AG10803 (cell line): ENCODE results near the gene JMJD8.
A peak's percentile ranks its signal among the peaks of the same experiment; 100 is the strongest.

Experiments used
- DNase-seq: peaks from one replicate; pipeline ENCODE4 v3.0.0; 2010; ENCODE audit warnings: low read depth
- H3K4me3 ChIP-seq: 2 replicates; pipeline ENCODE4 v1.5.1; 2011; ENCODE audit warnings: mild to moderate bottlenecking, low read length, control low read depth
- TF ChIP-seq, protein P1 (sequence below): conservative IDR thresholded peaks from 2 replicates; pipeline ENCODE4 v1.5.1; 2011; ENCODE audit warnings: mild to moderate bottlenecking, low read length, control low read depth, inconsistent platforms

Gene JMJD8

DNA sequence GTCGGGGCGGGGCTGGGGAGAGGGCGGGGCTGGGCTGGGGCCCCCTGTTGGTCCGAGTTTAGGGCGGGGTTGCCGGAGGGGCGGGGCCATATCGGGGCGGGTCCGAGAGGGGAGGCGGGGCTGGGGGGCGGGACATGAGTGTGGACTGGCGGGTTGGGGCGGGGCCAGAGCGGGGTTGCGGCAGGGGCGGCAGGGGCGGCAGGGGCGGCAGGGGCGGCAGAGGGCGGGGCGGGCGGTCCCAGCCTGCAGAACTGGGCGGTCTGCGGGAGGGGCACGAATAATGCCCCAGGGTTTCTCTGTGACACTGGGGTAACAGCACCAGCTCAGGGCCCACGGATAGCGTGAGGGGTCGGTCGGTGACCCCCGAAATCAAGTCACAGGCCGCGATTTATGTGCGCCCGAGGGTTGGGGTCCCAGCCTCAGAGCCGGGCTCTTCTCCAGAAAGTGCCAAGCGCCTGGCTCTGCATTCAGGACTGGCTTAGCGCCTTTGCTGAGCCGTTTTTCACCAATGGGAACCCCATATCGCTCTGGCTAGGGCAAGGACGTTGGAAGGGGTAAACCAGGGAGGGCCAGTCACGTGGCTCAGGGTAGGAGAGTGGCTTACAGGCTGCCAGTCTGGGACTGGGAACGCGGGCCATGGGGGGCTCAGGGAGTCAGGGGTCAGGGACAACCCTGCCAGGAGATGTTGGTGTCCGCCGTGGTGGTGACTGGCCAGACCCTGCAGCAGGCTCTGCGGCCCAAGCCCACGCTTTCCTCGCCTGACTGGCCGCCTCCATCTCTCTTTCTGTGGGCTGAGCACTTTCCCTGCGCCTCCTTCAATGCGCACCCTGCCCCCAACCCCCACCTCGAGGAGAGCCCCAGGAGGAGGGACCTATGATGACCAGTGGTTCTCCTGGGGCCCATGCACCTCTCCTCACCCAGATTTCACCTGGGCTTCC is 46.8 kb downstream of the JMJD8 start:
- peak; percentile 86 for DNase-seq
- TF ChIP-seq, protein P1, sequence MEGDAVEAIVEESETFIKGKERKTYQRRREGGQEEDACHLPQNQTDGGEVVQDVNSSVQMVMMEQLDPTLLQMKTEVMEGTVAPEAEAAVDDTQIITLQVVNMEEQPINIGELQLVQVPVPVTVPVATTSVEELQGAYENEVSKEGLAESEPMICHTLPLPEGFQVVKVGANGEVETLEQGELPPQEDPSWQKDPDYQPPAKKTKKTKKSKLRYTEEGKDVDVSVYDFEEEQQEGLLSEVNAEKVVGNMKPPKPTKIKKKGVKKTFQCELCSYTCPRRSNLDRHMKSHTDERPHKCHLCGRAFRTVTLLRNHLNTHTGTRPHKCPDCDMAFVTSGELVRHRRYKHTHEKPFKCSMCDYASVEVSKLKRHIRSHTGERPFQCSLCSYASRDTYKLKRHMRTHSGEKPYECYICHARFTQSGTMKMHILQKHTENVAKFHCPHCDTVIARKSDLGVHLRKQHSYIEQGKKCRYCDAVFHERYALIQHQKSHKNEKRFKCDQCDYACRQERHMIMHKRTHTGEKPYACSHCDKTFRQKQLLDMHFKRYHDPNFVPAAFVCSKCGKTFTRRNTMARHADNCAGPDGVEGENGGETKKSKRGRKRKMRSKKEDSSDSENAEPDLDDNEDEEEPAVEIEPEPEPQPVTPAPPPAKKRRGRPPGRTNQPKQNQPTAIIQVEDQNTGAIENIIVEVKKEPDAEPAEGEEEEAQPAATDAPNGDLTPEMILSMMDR = no peak
- peak overlapping the region; percentile 85 for H3K4me3 ChIP-seq

DNA sequence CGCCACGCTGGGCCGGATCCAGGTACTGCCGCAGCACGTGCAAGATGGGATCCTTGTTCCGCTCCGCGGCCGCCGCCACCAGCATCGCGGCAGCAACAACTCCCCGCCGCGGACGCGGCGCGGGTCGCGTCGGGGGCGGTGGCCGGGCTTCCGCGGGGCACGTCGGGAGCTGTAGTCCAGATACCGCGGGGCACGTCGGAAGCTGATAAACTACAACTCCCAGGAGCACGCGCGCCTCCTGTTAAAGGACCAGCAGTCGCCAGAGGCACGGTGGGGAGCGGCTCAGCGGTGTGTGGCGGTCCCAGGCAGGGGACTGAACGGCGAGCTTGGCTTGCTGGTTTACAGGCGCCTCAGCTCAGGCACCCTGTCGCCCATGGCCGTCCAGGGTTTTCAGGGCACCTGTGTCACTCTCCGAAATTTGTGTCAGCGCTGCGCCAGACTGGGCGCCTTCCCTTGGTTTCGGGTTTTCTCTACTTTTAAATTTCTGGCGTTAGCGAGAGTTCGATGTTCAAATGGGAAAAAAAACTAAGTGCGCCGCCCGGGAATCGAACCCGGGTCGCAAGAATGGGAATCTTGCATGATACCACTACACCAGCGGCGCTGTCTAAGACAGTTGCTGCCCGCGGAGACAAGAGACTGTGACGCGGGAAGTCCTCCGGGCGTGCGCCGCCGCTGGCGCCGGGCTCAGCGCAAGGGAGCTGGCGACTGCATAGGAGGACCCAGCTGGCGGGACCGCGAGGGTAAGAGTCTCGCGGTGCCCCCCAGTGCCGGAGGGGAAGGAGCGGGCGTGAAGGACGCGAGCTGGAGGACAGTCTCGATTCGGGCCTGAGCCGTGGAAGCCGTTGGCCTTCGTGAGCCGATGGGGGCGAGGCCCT is 47.7 kb downstream of the JMJD8 start, which contains the start of gene METTL26:
METTL26 (minus strand) TSS at position 100 of the 875 bp plus-strand sequence; CDS start at position 85, 15 bp downstream.
- TF ChIP-seq, protein P1 = no peak
- peak; percentile 92 for DNase-seq
- H3K4me3 ChIP-seq = peak within 1 kb of the TSS; percentile 85

DNA sequence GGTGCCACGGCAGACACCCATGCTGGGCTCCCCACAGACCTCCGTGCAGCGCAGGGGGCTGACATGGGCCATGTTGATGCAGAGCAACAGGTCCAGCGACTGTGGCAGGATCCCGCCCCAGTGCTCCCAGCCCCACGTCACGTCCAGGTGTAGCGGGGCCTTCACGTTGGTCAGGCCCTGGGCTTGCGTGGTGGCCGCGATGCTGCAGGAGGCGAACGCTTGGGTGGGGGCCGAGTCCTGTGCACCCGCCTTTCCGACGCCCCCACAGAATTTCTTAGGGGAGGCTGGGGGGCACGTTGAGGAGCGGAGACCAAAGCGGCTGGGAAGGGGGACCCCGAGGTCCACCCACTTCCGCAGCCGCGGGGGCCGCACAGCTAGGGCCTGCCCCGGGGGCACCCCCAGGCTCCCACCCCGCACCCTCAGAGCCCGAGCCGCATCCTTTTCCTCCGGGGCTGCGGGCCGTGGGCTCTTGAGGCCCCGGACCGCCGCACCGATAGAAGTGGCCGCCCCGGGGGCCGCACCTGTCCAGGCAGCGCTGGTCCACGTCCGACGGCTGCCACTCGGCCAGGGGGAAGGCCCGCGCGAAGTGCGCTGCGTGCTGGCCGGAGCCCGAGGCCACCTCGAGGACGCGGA is 48.4 kb downstream of the JMJD8 start:
- H3K4me3 ChIP-seq = peak overlapping the region; percentile 85
- DNase-seq = no peak

DNA sequence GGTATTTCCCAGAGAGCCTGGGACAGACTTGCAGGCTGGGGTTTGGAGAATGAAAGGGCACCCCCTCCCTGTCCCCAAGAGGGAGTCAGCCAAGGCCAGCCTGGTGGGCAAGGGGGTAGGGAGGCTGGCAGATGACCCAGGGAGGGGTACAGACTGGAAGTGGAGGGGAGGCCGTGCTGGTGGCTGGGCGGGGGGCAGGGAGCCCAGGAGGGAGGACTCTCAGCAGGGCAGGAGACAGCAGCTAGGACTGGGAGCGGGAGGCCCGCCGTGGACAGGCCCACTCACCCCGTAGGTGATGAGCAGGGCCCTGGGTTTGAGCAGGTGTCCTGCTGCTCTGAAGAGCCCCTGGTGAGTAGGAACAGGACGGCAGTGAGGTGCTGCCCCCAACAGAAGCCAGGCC is 49.1 kb downstream of the JMJD8 start:
- TF ChIP-seq, protein P1 = no peak
- peak overlapping the region; percentile 85 for H3K4me3 ChIP-seq
- DNase-seq = no peak

More for the DNA sequence above, 48.4 kb downstream of the JMJD8 start:
- TF ChIP-seq, protein P1 = no peak

DNA sequence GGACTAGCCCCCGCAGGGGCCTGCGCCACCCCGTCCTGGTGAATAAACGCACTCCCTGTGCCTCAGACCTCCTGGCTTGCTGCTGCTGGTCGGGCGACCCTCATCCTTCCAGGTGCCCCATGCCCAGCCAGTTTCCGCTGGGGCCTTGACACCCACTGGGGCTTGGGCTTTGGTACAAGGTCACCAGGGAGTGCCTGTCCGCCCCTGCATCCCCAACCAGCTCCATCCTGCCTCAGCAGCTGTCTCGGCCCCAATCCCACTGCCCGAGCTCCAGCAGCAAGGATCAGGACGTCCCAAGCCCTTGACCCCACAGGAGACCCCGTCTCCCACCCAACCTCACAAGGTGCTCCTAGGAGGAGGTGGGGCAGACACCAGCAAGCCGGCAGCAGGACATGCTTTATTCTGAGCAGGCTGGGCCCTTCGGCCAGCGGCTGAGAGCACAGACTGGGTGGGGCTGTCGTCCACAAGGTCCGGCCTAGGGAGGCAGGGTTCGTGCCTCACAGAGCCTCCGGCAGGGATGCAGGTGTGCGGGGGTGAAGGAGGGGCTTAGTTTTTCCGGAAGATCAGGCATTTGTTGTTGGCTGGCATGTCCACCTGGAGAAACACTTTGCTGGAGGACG is 50.0 kb downstream of the JMJD8 start:
- H3K4me3 ChIP-seq = no peak overlapping the region
- TF ChIP-seq, protein P1 = no peak
- no peak for DNase-seq

DNA sequence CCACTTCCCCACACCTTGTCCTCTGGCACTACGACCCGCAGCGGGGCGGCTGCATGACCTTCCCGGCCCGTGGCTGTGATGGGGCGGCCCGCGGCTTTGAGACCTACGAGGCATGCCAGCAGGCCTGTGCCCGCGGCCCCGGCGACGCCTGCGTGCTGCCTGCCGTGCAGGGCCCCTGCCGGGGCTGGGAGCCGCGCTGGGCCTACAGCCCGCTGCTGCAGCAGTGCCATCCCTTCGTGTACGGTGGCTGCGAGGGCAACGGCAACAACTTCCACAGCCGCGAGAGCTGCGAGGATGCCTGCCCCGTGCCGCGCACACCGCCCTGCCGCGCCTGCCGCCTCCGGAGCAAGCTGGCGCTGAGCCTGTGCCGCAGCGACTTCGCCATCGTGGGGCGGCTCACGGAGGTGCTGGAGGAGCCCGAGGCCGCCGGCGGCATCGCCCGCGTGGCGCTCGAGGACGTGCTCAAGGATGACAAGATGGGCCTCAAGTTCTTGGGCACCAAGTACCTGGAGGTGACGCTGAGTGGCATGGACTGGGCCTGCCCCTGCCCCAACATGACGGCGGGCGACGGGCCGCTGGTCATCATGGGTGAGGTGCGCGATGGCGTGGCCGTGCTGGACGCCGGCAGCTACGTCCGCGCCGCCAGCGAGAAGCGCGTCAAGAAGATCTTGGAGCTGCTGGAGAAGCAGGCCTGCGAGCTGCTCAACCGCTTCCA is 50.6 kb downstream of the JMJD8 start:
- TF ChIP-seq, protein P1 = no peak
- no peak for DNase-seq
- no peak overlapping the region for H3K4me3 ChIP-seq
